Effector CD4-positive, alpha-beta T cell (primary cell): ENCODE measurements around the gene CCDC60.
"Not testable (repeated sequence)": the region's sequence is repeated elsewhere in the genome, so short reads cannot be mapped to it uniquely, and the experiment has no call there.

ENCODE experiments used
- DNase-seq: peaks from one replicate; pipeline ENCODE4 v3.0.0-alpha.2; 2020

Gene CCDC60

DNA sequence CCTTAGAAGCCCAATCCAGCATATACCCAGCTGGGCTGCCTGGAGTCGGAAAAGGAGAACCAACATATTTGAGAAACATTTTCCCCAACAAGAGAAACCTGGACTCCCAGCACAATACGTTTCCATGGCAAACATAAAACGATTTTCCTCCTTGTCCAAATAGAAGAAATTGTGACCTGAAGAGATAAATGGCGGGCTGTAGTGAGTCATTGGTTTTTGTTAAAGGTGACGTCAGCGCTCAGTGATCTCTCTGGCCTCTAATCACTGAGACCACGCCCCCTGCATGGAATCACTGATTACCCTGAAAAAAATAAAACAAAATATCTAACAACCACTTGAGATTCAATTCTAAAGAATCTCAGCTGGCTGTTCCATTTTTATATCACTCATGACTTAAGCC is 6.0 kb downstream of the CCDC60 start:
- DNase-seq: no peak

DNA sequence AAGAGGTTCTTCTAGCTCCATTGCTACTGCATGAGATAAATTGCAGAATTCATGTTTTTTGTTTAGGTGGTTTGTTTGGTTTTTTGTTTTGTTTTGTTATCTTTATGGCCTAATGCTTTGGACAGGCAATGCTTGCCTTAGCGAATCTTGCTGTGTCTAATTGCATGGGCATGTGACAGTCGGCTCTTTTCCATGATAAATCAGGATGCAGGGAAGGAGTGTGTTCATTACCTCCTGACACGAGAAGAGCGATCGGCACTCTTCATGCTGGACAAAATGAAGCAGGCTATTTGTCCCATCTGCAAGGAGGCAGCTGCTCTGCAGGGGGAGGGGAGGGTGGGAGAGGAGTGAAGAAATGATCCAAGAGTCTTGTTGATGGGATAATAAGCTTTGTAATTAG is 6.5 kb downstream of the CCDC60 start:
- DNase-seq: no peak

DNA sequence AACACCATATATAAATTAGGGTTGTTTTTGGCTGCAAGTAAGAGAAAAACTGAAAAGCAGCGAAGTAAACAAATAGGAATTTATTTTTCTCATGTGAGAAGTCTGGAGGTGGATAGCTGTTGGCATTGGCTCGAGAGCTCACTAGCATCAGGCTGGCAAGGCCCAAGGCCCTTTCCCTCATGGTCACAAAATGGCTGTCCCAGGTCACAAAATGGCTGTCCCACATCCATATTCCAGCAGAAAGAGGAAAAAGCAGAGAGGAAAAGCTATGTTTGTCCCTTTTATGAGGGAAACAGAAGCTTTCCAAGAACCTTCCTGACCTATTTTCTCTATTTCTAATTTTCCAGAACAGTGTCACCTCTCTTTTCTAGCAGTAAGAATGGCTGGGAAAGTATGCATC is 7.5 kb downstream of the CCDC60 start:
- DNase-seq: no peak

DNA sequence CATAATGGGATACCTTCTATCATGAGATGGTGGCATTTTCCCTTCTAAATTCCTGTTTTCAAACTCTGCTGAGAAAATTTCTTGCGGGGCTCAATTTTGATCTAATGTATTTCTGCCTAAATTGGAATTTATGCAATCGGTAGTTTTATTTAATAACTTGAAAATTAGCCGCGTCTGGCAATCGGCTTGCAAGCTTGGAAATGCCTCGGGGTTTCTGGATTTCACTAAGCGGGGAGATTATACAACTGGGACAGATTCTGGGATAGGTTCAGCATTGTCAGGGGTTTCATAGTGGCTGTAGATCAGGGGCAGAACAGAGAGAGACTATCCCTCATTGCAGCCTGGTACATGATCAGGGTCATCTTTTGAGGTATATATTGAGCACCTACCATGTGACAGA is 8.6 kb downstream of the CCDC60 start:
- DNase-seq: no peak

DNA sequence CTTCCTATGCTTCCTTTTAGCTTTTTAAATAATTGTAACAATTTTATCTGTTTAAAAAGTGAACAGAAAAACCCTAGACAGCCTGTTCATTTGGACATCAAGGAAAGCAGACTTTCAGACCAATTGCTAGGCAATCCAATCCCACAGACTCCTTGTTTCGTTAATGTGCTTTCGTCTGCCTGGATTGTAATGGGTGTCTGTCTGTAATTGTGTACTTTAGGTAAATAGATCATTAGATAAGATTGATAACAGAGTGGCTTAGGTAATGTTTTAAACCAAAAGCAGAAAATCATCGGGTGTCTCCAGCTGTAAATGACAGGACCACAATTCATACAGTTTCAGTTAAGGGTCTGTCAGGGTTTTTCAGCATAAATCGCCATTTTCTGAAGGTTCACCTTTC is 19.6 kb downstream of the CCDC60 start:
- no peak for DNase-seq

DNA sequence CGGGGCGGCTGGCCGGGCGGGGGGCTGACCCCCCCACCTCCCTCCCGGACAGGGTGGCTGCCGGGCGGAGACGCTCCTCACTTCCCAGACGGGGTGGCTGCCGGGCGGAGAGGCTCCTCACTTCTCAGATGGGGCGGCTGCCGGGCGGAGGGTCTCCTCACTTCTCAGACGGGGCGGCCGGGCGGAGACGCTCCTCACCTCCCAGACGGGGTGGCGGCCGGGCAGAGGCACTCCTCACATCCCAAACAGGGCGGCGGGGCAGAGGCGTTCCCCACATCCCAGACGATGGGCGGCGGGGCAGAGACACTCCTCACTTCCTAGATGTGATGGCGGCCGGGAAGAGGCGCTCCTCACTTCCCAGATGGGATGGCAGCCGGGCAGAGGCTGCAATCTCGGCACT is 25.8 kb downstream of the CCDC60 start:
- not testable (repeated sequence) for DNase-seq

DNA sequence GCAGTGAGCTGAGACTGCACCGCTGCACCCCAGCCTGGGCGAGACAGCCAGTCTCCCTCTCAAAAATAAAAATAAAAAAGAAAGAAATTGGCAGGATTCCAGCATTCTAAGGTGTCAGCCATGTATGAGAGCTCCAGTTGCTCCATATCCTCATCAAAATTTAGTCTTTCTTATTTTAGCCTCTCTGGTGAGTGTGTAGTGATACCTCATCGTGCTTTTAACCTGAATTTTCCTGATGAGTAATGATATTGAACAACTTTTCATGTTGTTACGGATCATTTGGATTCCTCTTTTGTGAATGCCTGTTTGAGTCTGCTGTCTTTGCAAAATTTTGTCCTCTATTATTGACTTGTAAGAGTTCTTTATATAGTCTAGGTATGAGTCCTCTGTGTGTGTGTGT is 28.5 kb downstream of the CCDC60 start:
- DNase-seq: no peak

DNA sequence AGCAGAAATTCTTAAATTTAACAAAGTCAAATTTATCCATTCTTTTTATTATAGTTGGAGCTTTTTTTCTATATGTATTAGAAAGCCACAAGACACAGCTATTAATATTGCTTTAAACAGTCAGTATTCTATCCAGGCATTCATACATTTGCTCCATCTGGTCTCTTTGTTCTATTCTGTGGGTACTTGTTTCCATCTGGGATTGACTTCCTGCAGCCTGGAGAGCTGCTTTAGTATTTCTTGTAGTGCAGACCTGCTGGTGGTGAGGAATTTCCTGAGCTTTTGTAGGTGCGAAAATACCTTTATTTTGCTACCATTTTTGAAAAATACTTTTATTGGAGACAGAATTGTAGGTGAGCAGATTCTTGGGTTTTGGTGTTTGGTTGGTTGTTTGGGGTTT is 29.0 kb downstream of the CCDC60 start:
- no peak for DNase-seq

DNA sequence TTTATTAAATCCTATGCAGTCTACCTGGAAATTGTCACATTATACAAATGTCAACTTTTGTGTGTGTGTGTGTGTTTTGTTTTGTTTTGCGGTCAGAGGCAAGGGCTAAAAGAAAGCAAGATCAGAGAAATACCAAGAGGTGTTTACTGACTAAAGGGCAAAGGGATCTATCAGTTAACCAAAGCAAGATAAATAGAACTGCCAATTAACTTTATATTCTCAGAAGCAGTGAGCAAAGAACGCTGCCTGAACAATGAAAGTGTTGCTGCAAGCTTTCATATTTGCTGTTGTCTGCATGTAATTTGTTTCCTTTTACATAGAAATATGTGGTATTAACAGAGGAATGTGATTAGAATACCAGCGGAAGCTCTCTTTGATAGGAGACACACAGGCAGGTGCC is 30.9 kb downstream of the CCDC60 start:
- no peak for DNase-seq

DNA sequence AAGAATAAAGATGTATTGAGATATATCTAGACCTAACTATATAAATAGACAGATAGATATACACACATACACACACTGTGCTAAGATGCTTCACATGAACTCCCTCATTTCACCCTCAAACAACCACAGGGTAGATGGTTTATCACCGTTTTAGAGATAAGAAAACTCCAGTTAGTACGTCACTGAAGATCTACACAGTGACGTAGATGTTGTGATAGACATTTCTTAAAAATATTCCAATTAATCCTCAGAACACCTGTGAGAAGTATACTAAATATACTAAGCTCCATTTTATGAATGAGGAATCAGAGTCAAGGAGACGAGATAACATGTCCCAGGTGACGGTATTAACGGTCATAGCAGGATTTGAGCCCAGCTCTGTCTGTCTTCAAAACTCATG is 31.5 kb downstream of the CCDC60 start:
- no peak for DNase-seq

DNA sequence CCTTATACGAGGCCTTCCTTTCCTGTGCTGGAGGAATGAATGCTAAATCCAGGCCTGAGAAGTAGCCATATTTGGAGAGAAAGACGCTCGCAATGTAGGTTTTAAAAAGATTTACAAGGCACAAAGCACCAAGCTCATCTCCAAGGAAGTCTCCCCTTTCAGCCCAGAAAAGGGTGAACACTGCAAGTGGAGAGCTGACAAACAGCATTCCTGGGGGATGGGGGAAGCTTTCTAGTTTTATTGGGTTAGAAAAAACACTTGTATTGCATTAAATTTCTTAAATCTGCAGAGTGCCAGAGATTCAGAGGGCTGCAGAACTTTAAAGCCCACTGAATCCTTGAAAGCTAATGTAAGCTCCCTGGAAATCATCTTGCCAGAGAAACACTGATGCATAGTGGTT is 34.6 kb downstream of the CCDC60 start:
- no peak for DNase-seq

DNA sequence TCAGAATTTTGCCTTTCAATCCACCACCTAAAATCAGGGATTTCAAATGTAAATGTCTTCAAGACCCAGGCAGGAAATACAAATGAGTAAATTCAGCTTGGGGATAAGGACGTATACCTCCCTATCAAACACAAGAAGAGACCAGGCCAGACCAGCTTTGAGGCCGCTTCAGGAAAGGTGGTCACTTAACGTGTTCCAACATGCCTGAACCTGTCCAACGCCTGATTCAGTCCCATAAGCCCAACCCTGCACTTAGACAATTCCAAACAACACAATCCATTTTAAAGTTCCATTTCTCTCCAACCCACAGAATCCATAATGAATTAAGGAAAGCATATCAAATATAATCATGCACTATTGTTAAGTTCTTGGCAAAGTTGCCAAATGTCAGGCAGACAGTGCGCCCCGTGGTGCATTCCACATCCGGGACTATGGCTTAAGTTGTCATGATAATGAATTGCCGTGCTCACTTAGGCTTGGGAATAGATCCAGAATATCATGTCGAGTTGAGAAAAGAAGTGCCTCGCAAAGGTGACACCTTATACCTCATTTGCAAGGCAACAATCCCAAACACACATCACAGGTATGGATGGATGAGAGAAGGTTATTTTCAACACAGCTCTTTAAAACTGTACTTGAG is 35.5 kb downstream of the CCDC60 start:
- no peak for DNase-seq

DNA sequence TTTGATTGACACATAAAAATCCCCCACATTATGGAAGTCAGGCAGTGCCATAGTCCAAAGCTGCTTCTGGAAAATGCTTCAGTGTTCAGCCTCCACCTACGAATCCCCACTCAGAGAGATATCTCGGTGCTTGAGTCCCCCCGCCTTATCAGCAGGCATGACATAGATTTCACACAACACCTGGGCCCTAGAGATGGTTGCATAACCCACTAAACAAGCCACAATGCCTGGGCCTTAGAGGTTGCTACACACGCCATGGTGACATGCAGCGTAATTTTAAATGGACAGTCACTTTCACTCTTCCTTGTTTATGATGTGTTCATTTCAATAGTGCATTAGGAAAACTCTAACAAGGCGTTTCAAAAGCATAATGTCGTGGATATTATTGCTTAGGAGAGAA is 38.0 kb downstream of the CCDC60 start:
- DNase-seq: no peak

DNA sequence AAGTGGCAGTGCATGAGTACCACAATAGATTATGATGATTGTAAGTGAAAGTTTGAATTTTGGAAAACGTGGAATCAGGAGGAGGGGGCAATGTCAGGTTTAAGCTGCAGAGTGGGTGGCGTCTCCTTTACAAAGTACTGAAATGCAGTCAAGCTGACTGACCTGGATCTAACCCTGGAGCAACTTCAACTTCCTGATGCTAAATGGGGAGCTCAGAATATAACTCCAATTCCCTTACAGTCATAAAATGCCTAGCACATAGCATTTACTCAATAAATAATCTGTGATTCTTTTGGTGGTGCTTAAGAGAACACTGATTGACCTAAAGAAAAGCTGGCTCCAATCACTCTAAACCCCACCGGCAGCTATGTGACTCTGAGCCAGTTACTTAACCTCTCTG is 38.5 kb downstream of the CCDC60 start:
- DNase-seq: no peak

DNA sequence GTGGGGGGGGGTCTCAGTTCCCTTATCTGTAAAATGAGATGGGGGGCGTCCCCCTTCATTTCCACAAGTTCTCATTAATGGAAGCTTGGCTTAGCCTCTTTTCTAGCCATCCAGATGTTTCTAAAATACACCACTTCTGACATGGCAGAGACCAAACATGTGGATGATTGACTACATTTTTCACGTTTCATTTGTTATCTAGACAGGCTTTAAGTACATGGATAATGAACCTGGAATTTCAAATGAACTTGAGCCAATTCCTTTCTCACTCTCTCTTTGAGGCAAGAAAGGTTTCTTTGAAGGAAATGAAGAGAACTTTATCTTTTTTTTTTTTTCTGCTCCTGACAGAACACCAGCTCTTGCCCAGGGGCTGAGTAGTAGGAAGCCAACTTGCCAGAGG is 39.1 kb downstream of the CCDC60 start:
- no peak for DNase-seq

DNA sequence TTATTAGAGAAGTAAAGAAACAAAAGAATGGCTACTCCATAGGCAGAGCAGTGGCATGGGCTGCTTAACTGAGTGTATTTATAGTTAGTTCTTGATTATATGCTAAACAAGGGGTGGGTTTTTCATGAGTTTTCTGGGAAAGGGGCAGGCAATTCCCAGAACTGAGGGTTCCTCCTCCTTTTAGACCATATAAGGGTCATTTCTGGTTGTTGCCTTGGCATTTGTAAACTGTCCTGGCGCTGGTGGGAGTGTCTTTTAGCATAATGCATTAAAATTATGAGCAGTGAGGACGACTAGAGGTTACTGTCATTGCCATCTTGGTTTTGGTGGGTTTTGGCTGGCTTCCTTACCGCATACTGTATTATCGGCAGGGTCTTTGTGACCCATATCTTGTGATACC is 40.1 kb downstream of the CCDC60 start:
- no peak for DNase-seq

DNA sequence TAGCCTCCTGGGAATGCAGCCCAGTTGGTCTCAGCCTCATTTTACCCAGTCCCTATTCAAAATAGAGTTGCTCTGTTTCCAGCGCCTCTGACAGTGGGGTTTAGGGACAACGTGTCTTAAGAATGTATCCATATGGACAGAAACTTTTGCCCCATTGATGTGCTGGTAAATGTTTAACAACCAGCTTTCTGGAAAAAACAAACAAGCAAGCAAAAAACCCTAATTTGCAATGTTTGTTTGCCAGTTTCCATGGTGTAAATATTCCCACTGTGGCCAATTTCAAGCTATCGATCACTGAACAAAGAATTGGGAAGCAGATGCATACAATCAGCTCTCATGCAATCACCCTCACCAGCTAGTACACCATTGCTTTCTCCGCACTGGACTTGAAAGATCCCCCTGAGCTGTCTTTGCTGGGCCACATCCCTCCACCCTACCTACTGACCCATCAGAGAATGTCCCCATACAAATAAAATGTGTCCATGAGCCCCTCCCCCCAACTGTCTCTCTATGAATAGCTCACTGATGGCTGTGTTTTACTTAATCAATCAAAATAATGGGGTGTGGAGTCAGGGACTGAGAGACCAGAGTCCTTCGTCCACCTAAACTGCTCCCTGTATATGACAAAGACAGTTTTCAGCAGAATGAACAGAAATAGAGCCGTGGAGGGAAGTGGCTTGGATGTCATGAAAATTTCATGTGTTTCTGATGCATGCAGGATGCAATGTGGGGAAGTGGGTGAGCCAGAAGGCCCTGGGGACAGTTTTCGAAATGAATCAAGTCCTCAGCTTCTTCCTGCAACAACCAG is 40.8 kb downstream of the CCDC60 start:
- no peak for DNase-seq

DNA sequence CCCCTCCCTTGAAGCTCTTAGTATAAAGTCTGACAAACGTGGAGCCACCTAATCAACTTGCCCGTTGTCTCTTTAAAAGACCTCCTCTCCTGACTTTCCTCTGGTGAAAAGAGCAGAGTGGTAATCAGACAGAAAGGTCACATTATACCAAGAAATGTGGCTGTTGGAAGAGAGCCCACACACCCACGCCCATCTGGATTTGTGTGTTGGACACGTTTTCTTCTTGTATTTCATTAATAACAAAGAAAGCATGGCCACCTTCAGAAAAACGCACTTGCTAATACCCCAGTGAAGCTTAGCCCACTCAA is 41.3 kb downstream of the CCDC60 start:
- DNase-seq: no peak

DNA sequence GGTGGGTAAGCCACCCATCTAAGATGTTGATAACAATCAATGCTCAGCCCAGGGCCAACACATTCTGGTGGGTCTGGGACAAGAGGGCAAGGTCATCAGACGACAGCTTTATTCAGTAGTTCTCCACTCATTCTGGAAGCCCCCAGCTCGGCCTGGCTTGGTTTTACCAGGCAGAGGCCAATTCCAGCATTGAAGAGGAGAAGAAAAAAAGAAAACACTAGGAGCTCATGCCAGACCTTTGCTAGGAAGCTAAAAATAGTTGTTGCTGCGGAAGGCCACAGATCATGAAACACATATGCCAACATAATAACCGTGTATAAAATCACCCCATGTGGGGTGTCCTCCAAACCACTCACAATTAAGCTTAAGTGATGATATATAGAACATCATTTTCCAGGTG is 44.4 kb downstream of the CCDC60 start:
- DNase-seq: no peak

DNA sequence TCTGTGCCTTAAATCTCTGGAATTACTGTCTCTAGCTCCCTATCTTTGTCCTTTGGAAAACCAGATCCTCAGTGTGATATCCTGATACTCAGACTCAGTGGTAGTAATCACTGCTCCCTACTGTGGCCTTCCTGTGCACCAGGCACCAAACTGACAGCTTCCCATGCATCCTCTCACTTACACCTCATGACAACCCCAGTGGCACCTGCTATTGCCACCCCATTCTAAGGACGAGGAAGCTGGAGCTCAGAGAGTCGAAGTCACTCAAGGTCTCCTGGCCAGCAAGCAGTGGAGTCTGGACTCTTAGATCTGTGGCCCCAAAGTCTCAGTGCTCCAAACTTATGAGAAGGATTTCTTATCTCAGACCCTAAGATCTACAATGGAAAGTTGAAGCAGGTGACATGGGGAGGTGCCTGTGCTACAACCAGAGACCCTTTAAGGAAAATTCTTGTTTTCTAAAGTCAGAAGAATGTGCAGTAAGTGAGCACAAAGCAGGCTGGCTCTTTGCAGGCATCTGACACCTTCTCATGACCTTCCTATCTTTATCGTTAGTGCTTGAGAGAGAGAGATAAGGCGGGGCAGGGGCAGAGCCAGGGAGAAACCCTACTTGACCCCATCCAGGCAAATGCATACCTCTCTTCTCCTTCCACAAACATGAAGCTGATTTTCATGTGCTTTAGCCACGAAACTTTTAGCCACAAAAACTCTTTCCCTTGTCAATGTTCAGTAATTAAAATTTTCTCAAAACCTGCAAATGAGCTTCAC is 47.1 kb downstream of the CCDC60 start:
- no peak for DNase-seq

DNA sequence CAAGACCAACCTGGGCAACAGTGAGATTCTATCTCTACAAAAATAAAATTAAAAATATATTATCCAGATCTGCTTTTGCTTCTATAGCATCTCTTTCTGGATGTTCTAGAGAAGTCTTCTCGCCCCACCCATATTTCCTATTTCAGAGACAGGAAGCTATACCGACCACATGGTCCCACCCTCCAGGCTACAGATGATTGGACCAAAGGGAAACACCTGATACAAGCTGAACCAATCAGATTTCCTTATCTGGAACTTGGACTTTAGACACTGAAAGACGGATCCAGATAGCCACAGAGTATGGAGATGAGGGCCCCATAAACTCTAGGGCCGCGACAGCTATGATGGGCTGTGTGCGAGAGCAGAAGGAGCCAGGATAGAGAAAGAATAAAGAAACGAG is 48.7 kb downstream of the CCDC60 start:
- no peak for DNase-seq

DNA sequence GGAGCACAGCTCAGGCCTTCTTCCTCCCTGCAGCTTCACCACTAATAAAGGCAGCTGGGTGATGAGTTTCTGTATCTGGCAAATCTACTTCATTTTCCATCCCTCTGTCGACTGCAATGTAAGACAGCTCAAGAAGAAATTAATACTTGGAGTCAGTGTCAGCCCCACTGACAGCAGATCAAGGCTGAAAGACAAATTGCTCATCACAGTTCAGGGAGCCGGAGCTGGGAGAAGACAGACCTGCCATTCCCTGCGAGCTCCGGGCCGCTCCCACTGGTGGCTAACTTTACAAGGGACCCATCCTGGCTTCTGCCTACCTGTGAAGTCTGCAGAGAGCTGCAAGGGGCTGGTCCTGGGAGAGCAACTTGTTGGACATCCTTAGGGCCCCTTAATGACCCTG is 49.8 kb downstream of the CCDC60 start:
- no peak for DNase-seq

DNA sequence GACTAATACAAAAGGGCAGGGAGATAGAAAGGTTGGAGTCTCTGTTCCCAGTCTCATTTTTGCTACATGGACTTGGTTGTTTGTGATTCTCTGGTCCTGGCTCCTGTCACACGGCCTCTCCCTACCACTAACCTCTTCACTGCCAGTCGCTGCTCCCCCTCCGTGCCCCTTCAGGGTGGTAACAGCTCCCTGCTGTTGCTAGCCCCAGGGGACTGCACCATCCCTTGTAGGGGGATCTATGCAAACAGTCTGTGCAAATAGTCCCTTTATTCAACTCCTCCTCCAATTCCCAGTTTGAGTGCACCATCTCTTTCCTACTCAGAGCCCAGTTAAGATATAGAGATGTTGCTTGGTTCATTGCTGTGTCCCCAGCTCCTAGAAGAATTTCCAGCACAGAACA is 51.1 kb downstream of the CCDC60 start:
- DNase-seq: no peak

DNA sequence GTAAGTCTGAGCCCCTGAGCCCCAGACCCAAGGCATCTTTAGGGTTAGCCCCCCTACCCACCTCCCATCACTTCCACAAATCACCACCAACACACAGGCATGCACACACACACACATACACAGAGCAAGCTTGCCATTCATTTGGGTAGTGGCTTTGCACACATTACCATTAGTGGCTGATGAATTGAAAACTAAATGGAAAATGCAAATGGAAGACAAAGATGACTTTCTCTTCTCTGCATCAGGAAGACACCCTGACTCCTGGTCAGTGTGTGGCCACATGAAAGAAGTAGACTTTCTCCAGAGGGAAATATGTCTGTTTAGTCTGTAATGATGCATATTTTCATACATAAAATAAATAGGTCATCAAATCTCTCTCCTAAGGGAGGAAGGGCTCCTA is 55.2 kb downstream of the CCDC60 start:
- no peak for DNase-seq
